Measurements from ENCODE around the gene SRRD. TPM values are rescaled to one million over a fixed set of nuclear protein-coding genes. Genes with fewer than 3 reads are reported as not detected.

SRRD gene
- total RNA-seq, 2 experiments from 2014 or later = 23.1 to 33.0 TPM

- no peaks in the 10 kb centered on the region for H3K9me3 ChIP-seq (ENCODE audit: low read length)
- H3K36me3 ChIP-seq (ENCODE audit: insufficient read depth, low read length) = peaks cover 47% of the 10 kb centered on the region
- peak overlapping the region; percentile 85 for H3K4me2 ChIP-seq (ENCODE audit: low read length)
- H3K4me3 ChIP-seq (ENCODE audit: low read depth, low read length, poor library complexity, severe bottlenecking) = peak overlapping the region; percentile 86
- TF ChIP-seq CTCF (conservative IDR thresholded peaks at IDR 0.05; ENCODE audit: low read length) (peak; percentile 63), EZH2phosphoT487 (IDR thresholded peaks at IDR 0.05; ENCODE audit: borderline replicate concordance, low read depth, low read length) (no peak)
- intact Hi-C loops (cut with micrococcal nuclease; ENCODE audit: unreplicated experiment) = no loop called here
- peak overlapping the region; percentile 21; the same call in 1 of the 2 replicates for H2AFZ ChIP-seq (ENCODE audit: low read length)
- H3K4me1 ChIP-seq (ENCODE audit: insufficient read depth, low read length, poor library complexity, severe bottlenecking) = peaks cover 74% of the 10 kb centered on the region
- DNase-seq (ENCODE audit: low spot score) = peak; percentile 83
- POLR2A ChIA-PET = interaction anchor here (0.5 to 5.2 kb wide), 8 partner anchors 12 to 194 kb away, joined by 3 to 21 read pairs (median 4); no protein-coding TSS in a partner anchor
- peak overlapping the region; percentile 95 for H3K27ac ChIP-seq (ENCODE audit: low read depth, low read length, poor library complexity, severe bottlenecking)
- CTCF ChIA-PET (ENCODE audit: unreplicated experiment) = interaction anchor here (0.8 kb wide), 1 partner anchor 195 kb away, joined by 3 read pairs; no protein-coding TSS in a partner anchor
- H3K9me2 ChIP-seq (ENCODE audit: insufficient read depth, low read length) = no peaks in the 10 kb centered on the region
- BruUV-seq (replicated peaks) = TSS peak; percentile 34
- H4K20me1 ChIP-seq (ENCODE audit: insufficient read depth, low read length) = 0 out of 2 replicates have a peak, but pooled peaks cover under 1% of the 10 kb centered on the region
- peaks cover 91% of the 10 kb centered on the region for H3K79me2 ChIP-seq (ENCODE audit: insufficient read depth, low read depth, low read length)
These were observed 4.5 kb upstream of the SRRD start for GRCh38 chr22:26479043-26479791.

- H3K36me3 ChIP-seq (ENCODE audit: insufficient read depth, low read length) = peaks cover 39% of the 10 kb centered on the region
- H2AFZ ChIP-seq (ENCODE audit: low read length) = peak overlapping the region; percentile 21; the same call in 1 of the 2 replicates
- H3K27ac ChIP-seq (ENCODE audit: low read depth, low read length, poor library complexity, severe bottlenecking) = peak overlapping the region; percentile 95
- H3K4me2 ChIP-seq (ENCODE audit: low read length) = peak overlapping the region; percentile 85
- peak overlapping the region; percentile 86 for H3K4me3 ChIP-seq (ENCODE audit: low read depth, low read length, poor library complexity, severe bottlenecking)
- no peaks in the 10 kb centered on the region for H3K9me3 ChIP-seq (ENCODE audit: low read length)
- DNase-seq (ENCODE audit: low spot score) = peak; percentile 62
- TF ChIP-seq CTCF (conservative IDR thresholded peaks at IDR 0.05; ENCODE audit: low read length) (no peak), EZH2phosphoT487 (IDR thresholded peaks at IDR 0.05; ENCODE audit: borderline replicate concordance, low read depth, low read length) (no peak)
- peaks cover 91% of the 10 kb centered on the region for H3K79me2 ChIP-seq (ENCODE audit: insufficient read depth, low read depth, low read length)
- intact Hi-C loops (cut with micrococcal nuclease; ENCODE audit: unreplicated experiment) = loop anchor here (2.0 kb wide), 1 partner anchor 193 kb away; no protein-coding TSS in a partner anchor
- 0 out of 2 replicates have a peak, but pooled peaks cover 1% of the 10 kb centered on the region for H4K20me1 ChIP-seq (ENCODE audit: insufficient read depth, low read length)
- ChIA-PET CTCF (ENCODE audit: unreplicated experiment) (interaction anchor here (0.8 kb wide), 1 partner anchor 194 kb away, joined by 3 read pairs; no protein-coding TSS in a partner anchor), POLR2A (interaction anchor here (0.9 to 6.0 kb wide), 6 partner anchors 35 to 193 kb away, joined by 3 to 34 read pairs (median 8); no protein-coding TSS in a partner anchor)
- no TSS peak for BruUV-seq (replicated peaks)
- no peaks in the 10 kb centered on the region for H3K9me2 ChIP-seq (ENCODE audit: insufficient read depth, low read length)
- H3K4me1 ChIP-seq (ENCODE audit: insufficient read depth, low read length, poor library complexity, severe bottlenecking) = peaks cover 76% of the 10 kb centered on the region
These were observed 3.7 kb upstream of the SRRD start for GRCh38 chr22:26479792-26480610.

Data from OCI-LY7 (cell line).